IPS-NIHi11 (cell line): ENCODE data around the gene PADI6.
A peak's percentile ranks its signal among the peaks of the same experiment; 100 is the strongest.
"Not testable (repeated sequence)": the region's sequence is repeated elsewhere in the genome, so short reads cannot be mapped to it uniquely, and the experiment has no call there.

Source experiments
- DNase-seq: peaks from one replicate; pipeline ENCODE4 v3.0.0; 2012; ENCODE audit warnings: mixed read lengths, low spot score

The PADI6 gene

DNA sequence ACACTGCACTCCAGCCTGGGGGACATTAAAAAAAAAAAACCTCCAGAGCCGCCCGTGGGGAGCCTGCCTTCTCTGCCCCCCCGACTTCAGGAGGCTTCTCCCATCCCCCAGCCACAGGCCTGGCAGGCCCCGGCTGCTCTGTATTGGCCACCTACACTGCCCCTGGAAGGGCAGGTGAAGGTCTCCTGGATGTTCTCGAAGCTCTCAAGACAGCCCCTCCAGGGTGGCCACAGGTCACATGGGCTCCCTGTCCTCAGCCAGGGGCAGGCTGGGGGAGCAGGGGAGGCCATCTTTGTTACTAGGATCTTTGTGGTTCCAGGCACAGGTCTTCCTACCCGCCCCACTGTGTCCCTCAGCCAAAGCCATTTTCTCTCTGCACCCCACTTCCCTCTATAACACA, 32.8 kb downstream of the PADI6 start:
- no peak for DNase-seq

DNA sequence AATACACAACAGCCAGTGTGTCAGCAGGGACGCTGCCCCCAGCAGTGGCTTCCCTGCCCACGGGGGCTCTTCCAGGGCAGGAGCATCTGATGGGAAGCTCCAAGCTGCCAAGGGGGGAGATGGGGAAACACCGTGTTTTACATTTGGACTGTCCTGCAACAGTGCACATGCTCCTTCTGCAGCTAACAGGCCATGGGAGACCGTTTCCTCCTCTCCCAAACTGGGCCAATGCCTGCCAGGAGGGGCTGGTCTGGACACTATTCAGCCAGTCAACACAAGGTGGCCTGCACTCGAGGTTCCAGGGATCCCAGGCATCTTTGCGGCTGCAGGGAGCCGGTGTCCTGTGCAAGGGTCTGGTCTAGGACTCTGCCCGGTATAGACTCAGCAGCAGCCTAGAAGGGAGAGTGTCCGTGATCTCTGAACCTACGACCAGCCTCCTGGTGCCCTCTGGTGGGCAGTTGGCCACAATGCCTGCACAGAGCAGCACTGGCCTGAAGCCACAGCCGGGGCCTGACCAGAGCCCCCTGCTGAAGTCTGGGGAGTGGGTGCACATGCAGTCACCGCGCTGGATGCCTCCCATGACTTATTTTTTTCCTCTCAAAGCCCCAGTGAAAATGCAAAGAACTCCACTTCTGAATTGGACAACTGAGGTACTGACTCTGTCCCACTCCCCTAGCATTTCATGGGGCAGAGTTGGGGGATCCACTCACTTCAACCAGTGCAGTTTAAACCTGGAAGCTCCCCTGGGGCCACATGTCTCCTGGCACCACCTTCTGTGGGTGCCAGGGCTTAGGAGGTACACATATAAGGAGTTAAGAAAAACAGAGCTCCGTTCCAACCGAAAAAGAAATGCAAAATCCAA, 34.1 kb downstream of the PADI6 start:
- DNase-seq: peak; percentile 89

DNA sequence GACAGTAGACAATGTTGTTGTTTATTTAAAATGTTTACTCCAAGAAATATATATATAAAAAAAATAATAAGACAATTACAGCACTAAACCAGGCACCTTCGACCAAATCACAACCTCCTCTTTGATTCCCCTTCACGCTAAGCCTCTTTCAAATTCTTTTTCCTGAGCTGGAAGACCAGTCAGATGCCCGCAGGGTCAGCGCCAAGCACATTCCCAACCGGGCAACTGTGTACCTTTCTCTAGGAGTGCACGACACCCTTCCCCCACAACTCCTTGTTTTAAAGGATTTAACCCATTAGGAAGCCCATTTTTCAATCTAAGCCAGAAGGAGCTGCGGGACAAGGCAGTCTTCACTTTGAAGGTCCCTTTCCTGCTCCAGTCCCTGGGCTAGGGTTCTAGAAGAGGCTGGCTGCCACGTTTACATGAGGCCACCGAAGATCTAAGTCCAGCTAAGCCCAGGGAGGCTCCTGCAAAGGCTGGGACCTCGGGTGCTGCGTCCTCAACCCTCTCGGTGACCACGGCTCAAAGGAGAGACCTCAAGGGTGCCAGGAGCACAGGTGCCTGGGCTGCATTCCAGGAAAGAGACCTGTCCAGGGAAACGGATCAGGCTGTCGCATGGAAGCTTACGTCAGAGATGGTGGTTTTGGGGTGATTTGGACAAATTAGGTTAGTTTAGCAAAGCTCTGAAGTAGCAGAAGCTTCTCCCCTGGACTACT, 34.9 kb downstream of the PADI6 start:
- not testable (repeated sequence) for DNase-seq

DNA sequence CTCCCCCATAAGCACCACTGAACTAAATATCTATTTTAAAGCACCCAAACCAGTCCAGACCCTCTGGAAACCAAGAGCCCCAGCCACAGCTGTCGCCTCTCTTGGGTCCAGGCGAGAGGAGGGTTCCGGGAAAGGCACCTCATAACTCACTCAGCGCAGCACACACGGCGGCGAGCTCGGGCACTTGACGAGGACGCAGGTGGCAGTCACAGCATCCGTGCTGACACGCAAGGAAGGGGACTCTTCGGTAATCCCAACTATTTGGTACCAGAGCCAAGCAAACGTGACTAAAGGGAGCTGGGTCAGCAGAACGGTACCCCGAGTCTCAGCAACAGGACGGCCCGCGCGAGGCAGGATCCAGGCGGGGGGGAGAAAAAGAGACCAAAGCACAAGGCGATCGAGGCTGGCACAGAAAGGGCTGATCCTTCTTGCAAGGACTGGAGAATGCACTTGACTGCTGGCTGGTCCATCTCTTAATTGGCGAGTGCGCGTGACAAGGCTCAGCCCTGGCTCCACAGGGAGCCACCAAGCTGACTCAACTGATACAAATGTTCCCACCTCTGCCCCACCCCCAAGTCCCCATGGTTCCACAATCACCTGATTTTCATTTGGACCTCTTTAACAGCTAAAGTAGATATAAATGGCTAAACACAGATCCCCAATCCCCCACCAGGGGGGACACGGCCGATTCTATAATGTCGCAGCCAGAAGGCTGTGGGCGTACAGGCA, 36.0 kb downstream of the PADI6 start:
- not testable (repeated sequence) for DNase-seq

DNA sequence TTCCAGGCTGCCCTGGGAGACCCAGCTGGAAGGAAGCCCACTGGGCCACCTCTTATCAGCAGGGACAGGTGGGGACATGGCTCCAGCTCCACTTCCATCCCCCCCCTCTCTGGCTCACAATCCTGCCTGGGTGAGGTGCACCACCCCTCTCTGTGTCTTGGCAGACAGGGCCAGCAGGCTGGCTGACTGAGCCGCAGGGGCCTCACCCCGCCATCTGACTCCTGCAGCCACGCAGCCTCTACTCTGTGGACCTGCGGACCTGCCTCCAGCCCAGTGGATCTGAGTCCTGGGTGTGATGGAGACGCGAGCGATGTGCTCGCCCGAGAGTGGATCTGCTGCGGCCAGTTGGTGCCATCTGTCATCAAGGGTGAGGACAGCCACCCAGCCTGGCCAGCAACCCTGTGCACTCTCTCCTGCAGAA, 37.4 kb downstream of the PADI6 start:
- no peak for DNase-seq

DNA sequence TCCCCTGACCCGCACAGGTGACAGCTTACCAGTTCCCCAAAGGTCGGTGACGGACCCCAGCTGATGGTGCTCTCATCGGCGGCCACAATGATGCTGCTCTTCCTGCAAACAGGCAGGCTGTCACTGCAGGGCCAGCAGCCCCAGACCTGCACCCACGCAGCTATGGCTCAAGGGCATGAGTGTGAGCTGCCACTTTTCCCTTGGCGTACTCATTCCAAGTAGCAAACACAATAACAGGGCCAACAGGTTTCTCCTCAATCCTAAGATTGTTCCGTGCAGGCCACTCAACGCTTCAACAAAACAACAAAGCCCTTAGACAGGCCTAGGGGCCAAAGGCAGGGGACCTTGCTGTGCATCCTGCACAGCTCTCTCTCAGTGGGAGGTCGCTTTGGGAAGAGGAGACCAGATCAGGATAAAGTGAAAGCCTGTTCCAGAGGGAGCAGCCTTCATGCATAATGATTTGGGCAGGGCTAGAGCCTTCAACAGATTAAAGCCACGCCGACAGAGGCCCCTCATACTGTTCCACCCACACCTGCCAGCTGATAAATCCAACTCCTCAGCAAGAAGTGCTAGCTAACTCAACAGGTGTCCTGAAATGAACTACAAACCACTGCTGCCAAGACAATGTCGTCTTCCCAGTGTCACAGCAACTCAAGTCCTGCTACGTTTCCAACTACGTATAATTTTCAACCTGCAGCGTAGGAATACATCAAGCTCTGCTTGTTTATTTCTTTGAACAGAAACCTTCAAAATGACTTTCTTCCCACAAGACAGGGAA, 40.3 kb downstream of the PADI6 start:
- DNase-seq: no peak

DNA sequence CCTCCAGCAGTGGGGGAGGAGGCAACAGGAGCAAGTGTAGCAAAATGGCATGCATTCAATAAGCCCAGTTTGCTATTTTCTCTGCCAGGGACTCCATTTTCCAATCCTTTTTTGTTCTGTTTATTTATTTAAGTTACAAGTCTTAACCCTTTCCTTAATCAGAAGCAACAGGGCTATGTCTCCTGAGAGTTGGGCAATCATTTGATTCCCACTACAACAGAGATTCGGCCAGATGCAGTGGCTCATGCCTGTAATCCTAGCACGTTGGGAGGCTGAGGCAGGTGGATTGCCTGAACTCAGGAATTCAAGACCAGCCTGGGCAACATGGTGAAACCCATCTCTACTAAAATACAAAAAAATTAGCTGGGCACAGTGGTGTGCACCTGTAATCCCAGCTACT, 42.0 kb downstream of the PADI6 start:
- DNase-seq: no peak

DNA sequence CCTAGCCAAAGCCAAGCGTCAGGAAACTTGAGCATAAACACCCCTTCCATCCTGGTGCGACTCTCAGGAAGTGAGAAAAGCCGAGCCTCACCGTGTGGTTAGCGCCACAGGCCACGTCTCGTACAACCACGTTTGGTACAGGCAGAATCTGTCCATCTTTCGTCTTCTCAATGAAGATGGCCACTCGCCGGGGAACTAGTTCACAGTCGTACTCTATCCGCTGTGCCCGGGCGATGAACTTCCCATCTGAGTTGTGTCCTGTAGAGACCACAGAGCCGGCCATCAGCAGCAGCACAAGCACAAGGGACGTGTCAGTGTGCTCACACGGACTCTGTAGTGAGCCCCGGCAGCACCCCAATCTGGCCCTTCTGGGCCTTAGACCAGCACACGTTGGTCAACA, 44.4 kb downstream of the PADI6 start:
- no peak for DNase-seq

DNA sequence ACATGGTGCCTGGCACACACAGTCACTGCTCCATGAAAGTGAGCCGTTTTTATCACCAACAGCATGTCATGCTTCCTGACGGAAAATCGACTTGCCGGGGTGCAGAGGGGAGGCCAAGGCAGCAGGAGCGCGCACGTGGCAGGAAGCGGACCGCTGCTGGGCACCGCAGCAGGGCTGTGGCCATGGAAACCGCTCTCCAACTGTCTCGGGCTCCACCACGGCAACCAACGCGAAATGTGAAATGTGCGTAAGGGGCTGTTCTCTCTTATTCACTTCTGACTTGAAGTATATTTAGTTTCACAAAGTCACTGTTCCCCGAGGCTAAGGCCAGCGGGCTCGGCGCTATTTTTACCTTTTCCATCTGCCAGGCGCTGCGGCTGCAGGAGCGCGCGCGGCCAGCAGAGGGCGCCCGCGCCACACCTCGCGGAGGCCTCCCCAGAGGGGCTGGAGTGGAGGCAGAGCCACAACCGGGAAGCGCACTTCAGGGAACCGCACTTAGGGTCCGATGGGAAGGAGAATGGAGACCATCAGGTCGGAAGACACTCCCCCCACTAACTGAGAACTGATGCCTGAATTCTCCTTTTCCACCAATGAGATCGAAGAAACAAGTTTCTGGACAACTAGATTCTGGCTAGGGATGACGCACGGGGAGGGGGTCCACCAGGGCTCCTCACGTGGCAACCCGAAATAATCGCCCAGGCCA, 47.8 kb downstream of the PADI6 start:
- DNase-seq: peak; percentile 97

DNA sequence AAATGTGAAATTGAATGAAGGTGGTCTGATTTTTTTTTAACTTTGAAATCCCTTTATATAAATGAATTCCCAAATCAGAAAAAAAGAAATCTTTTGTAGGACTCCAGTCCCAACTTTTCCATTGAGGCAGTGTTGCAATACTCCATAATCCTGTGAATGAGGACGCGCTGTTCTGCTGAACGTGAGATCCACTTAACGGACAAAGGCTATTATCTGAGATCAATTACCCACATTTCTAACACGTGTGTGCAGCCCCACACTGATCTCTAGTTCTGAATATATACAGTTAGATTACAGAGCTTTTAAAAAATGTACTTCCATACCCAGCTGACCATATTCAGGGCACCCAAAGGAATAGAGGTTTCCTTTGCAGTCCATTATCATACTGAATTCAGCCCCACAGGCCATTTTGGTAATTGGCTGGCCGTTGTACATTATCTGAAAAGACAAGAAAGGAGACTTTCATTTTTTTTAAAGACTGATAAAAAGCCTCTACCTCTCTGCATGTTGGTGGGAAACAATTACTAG, 48.5 kb downstream of the PADI6 start:
- DNase-seq: no peak

DNA sequence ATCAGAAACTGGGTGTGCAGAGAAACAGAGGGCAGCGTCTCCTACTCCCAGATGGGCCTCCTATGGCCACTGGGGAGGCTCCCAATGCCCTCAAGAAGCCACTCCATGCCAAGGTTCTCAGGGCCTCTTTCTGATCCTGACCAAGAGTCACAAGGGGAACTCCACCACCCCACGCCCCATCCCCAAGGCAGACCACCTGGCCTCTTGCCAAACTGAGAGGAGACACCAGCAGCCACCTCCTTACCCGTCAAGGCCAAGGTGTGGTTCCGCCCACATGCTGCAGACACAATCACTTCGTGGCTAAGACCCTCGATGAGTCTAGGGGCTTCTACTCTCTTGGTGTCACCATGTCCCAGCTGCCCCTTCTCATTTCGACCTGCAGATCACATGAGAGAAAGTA, 50.5 kb downstream of the PADI6 start:
- DNase-seq: no peak

DNA sequence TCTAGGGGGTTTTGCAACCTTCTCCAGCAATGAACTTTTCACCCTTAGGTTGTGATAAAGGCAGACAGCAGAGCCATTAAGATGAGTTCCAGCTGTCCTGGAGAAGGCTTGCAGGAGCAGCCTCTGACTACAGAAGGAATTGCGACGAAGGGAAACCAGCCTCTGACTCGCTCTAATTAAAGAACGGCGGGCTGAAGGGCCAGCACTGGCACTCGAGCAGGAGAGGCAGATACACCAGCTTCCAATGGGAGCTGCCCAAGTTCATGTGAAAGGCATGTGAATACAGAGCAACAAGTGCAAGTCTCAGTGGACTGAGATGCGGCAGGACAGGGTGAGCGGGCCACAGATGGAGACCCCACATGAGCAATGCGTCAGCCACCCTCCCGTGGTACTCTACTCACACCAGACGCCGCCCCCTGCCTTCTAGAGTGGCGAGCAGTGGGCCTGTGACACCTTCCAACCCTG, 51.8 kb downstream of the PADI6 start:
- DNase-seq: no peak

DNA sequence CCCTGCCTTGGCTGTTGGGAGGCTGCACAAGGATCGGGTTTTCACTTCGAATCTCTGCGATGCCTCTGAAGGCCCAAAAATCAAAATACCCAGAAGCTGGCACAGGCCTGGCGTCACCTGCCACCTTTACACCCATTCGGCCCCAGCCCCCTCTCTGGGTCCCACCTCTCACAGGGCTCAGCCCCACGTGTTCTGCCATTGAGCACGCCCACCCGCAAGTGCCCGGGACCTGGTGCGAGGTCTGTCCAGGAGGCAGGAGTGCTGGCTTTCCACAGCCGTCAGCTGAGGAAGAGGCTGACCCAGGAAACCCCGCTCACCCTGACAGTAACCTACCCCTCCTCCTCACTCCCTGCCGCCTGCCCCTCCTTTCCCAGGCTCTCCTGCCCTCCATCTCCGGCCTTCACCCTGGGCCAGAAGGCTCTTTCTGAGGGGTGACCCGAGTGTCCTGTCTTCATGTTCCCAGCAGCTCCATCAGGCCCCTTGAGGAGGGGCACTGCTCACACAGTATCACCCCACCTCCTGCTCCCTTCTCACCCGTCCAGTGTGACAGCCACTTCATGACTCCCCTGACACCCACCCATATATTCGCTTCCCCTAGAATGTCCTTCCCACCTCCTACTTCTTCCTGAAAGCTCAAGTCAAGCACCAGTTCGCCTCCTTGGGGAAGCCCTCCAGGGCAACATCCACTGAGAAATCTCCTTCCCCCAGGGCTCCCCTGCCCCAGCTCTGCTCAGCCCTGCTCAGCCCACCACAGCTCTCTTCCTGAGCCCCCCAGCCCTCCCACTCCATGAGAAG, 54.0 kb downstream of the PADI6 start:
- no peak for DNase-seq

DNA sequence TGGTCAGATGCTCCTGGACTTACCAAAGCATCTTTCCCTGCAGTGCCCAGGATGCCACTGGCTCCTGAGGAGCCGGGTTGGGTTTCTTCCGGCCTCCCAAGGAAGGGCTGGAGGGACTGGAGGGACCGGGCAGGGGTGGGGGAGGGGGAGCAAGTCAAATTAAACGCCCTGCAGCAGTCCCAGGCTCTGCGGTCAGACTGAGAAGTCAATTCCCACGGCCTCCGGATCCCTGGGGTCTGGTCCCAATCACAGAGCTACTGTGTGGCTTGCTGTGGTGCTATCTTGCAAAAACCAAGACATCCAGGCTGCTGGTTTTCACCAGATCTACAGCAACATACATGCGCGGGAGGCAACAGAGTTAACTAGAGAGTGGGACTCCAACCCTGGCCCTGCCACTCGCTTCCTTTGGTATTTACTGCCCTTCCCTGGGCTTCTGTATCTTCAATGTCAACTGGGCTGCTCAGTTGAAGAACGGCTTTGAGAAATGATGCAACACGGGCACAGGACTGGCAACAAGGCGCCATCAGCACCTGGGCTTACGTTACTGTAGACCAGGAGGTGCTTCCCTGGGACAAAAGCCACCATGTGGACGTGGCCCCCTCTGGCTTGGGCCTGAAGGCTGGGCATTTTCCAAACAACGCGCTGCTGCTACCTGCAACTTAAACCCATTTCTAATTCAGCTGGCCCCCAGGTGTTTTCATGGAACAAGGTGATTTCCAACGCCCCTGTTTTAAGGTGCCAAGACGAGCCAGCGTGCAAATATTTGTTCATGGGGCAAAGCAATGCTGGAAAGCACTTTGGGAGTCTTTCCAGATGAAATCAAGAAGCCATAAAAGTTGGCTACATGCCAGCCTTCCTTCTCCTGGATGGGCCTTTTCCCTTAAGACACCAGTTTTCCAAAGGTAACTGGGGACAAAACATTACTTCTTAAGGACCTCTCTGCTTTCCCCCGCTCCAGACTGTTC, 56.0 kb downstream of the PADI6 start:
- no peak for DNase-seq

DNA sequence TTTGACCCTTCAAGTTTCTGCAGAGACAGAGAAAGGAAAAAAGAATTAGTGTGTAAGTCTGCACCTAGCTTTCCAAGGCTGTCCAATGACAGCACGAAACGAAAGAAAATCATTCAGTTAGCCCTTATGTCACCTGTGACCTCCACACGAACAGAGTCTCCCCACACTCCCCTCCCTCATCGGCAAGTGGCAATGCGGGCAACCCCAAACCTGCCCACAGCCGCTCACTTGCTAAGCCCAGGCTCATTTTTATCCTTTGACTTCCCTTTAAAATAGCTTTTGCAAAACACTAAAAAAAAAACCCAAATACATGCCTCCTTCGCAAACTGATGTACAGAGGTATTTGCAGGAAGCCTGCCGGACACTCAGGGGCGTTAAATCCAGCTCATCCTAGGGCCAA, 57.2 kb downstream of the PADI6 start:
- DNase-seq: no peak

DNA sequence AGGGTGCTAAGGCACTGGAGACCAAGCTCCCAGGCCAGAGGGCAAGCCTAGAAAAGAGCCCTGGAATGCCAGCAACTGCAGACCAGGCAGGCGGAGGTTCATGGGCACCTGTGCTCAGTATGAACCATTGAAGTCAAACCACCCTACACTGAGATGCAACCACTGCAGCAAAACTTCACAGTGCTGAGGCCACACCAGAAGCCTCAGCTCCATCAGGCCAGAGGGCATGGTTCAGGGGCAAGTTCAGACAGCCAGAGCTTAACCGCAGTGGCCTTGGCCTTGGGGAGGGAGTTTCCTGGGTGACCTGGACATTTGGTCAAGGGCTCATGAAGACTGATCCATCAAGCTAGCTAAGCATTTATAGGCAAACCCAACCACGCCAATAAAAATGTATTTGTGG, 60.4 kb downstream of the PADI6 start:
- DNase-seq: no peak

DNA sequence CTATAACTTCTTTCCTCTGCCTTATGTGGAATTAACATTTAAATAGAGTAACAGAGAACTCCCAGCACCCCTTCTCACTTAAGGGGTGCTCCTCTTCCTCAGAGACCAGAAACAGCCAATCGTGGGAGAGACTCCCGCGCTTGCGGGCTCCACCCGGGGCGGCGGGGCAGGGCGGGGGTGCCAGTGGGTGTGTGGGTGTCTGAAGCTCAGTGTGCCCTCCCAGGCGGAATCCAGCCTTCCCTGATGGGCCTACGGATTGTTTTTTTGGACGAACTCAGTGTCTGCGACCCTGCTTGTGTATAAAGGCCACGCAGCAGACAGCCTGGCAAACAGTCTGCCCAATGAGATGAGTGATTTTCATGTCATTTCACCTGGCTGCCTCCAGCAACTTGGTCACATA, 61.3 kb downstream of the PADI6 start:
- DNase-seq: no peak

DNA sequence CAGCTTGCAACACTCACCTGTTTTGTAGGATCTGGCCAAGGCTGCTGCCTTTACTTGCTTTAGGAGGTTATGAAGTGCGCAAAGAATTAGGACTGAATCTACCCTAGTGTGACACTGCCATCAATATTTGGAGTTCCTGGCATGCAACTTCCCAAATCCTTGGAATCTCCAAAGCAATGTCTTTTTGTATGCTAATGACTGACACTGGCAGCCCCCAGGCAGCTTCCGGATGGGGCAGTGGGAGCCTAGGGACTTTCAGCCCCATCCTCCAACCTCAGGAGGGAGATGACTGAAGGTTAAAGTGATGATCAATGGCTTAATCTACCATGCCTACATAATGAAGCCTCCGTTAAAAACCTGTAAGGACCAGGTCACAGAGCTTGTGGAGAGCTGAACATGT, 62.0 kb downstream of the PADI6 start:
- DNase-seq: no peak

DNA sequence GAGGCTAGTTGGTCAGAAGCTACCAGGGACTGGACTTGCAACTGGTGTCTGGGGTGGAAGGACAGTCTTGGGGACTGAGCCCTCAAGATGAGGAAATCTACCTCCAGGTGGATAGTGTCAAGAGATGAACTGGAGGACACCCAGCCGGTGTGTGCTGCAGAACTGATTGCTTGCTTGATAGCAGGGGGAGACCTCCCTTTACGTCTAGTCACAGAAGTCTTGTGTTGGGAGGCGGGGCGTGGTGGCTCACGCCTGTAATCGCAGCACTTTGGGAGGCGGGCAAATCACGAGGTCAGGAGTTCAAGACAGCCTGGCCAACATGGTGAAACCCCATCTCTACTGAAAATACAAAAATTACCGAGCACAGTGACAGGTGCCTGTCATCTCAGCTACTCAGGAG, 62.6 kb downstream of the PADI6 start:
- no peak for DNase-seq
